T47D (cell line): ENCODE data around the gene DMAC2L.

ENCODE experiments used
- DNase-seq, 2 experiments: peaks; one replicate each; pipeline versions ENCODE4 v3.0.0 to v3.0.0-alpha.2; 2011 to 2012; ENCODE audit warnings: low read depth in 1 of 2, low spot score in 1 of 2
- JUND ChIP-seq: IDR thresholded peaks from 2 replicates; pipeline ENCODE4 v1.6.1; 2012; ENCODE audit warnings: low read depth
- in situ Hi-C: cut with HindIII; loops from 2 replicates; pipeline ENCODE4 v1.10.0; 2016; ENCODE audit warnings: low sequenced_read_pairs, low pct_unique_long_range_greater_than_20kb

Gene DMAC2L

GRCh38 chr14:50335989-50336824, 24.1 kb downstream of the DMAC2L start:
- no peak for DNase-seq
- in situ Hi-C loops: no loop called here
- no peak for TF ChIP-seq JUND

GRCh38 chr14:50338587-50338986, 26.5 kb downstream of the DMAC2L start:
- in situ Hi-C loops: no loop called here
- DNase-seq: no peak
- TF ChIP-seq JUND: no peak

GRCh38 chr14:50339178-50339804, 27.2 kb downstream of the DMAC2L start:
- no peak for DNase-seq
- in situ Hi-C loops: no loop called here
- no peak for TF ChIP-seq JUND

DNA sequence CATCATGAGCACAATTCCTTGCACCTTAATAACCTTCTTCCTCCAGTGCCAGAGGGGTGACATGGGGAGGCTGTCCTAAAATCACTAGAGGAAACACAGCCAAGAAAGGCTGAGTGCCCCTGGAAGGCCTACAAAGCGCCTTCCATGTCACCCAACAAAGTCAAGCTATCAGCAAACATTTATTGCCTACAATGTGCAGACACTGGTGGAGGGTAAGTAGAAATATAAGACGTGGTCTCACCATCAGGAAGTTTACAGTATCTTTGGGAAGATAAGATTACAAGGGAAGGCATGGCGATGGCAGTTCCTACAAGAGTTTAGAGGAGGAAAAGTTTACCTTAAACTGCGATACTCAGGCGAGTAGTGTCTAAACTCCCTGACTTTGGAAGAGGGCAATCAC, 27.9 kb downstream of the DMAC2L start:
- no peak for DNase-seq
- TF ChIP-seq JUND: no peak
- in situ Hi-C loops: no loop called here

DNA sequence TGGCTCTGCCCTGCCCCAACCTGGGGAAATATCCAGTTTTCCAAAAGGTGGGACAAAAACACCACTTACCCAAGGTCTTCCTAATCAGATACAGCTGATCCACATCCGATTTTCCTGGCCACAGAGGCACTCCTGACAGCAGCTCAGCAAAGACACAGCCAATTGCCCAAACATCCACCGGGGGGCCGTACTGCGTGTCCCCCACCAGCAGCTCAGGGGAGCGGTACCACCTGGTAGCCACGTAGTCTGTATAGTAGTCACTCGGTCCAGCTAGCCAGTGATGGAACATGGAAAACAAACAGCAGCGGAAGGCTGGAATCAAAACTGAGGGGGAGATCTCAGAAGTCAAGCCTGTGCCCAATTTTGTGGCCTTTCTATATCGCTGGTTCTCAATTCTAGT, 28.8 kb downstream of the DMAC2L start:
- no peak for TF ChIP-seq JUND
- in situ Hi-C loops: no loop called here
- no peak for DNase-seq

DNA sequence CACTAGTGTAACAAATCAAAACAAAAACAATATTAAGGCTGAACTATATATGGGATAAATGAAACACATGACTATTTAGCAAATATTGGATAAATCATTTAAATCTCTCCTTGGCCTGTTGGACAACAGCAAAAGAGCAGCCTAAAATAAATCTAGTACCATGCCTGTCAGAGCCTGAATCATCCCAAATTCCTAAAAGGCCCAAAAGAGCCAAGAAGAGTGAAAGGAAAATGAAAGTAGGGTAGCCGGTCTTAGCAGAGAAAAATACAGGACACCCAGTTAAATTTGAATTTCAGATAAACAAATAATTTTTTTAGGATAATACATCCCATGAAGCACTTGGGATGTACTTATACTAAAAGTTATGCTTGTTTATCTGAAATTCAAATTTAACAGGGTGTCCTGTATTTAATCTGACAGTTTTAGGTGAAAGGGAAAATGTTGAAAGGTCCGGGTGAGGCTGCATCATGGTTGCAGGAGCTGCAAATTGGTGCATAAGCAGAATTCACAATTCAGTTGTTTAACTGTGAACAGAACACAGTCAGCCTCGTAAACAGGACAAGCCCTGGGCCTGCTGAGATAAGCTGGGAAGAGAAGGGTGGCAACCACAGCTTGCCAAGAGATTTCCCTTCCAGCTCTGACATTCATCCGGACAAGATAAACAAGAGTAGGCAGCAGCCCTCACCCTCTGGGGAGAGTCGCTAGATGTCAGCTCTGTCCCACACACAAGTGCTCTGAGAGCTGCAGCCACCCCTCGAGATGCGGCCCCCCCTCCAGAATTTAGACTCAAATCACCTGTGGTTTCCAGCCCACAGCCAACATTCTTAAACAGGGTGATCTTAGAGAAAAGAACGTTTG, 30.3 kb downstream of the DMAC2L start:
- no peak for TF ChIP-seq JUND
- in situ Hi-C loops: no loop called here
- peak; percentile 29 to 72 for DNase-seq

- no peak for DNase-seq
- TF ChIP-seq JUND: no peak
- in situ Hi-C loops: no loop called here
Measured at GRCh38 chr14:50343434-50343833, 31.3 kb downstream of the DMAC2L start.

GRCh38 chr14:50344116-50344775, 32.1 kb downstream of the DMAC2L start:
- TF ChIP-seq JUND: no peak
- in situ Hi-C loops: no loop called here
- DNase-seq: no peak

GRCh38 chr14:50344876-50345563, 32.9 kb downstream of the DMAC2L start:
- no peak for DNase-seq
- TF ChIP-seq JUND: no peak
- in situ Hi-C loops: no loop called here

DNA sequence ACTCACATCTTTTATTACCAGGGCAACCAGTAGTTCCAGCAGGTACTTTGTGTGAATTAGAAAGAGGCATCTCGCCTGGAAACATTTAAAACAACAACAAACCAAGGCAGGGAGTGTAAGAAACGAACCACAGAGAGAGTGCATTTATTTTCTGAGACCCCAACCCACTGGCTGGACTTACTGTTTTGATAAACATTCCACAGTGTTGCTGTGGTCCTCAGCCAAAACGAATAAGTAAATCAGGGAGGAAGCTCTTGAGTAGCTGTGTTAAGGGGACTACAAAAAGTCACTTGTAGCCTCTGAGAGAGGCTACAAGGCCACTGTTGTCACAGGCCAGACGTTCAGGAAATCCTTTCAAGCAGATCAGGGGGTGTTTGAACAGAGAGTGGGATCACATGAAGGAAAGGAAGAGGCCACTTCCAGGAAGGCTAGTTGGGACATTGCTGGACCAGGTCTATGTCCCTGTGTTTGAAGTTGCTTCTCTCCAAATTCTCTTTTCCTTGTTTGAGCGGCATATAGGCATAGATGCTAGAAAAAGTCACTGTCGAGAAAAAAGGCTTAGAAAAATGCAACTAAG, 33.8 kb downstream of the DMAC2L start:
- in situ Hi-C loops: no loop called here
- no peak for DNase-seq
- TF ChIP-seq JUND: no peak

GRCh38 chr14:50347521-50347920, 35.4 kb downstream of the DMAC2L start:
- peak; percentile 48 to 86 for DNase-seq
- in situ Hi-C loops: no loop called here

GRCh38 chr14:50348933-50349332, 36.8 kb downstream of the DMAC2L start:
- in situ Hi-C loops: no loop called here
- TF ChIP-seq JUND: no peak
- no peak for DNase-seq

More at GRCh38 chr14:50347521-50347920, 35.4 kb downstream of the DMAC2L start:
- no peak for TF ChIP-seq JUND
